Cerebellar nuclear complex (tissue), 1 donor: ENCODE data around the gene STAT4.

Experiments
- DNase-seq, 2 experiments: peaks; one replicate each; lab custom pipeline; 2025; lab: John Stamatoyannopoulos, UW

Gene STAT4

GRCh38 chr2:190994148-190994547 lies 156.6 kb downstream of the STAT4 start:
- no peak for DNase-seq

GRCh38 chr2:190993292-190993643 lies 157.5 kb downstream of the STAT4 start:
- DNase-seq = no peak

GRCh38 chr2:190990132-190990531 lies 160.7 kb downstream of the STAT4 start:
- DNase-seq = no peak

GRCh38 chr2:190988910-190989309 lies 161.9 kb downstream of the STAT4 start:
- no peak for DNase-seq

GRCh38 chr2:190987938-190988337 lies 162.9 kb downstream of the STAT4 start:
- no peak for DNase-seq

- no peak for DNase-seq
Measured at GRCh38 chr2:190987116-190987515, 163.7 kb downstream of the STAT4 start.

GRCh38 chr2:190986221-190986953 lies 164.4 kb downstream of the STAT4 start:
- DNase-seq = no peak

GRCh38 chr2:190984595-190984994 lies 166.2 kb downstream of the STAT4 start:
- no peak for DNase-seq

GRCh38 chr2:190982262-190983034 lies 168.3 kb downstream of the STAT4 start:
- DNase-seq = no peak

GRCh38 chr2:190981733-190982132 lies 169.1 kb downstream of the STAT4 start:
- DNase-seq = no peak

GRCh38 chr2:190981333-190981732 lies 169.5 kb downstream of the STAT4 start:
- no peak for DNase-seq

- no peak for DNase-seq
Measured at GRCh38 chr2:190980630-190981209, 170.1 kb downstream of the STAT4 start.

- DNase-seq = no peak
Measured at GRCh38 chr2:190979906-190980629, 170.7 kb downstream of the STAT4 start.
